HG02759 (cell line): ENCODE data around the gene FAN1.

Experiments
- ATAC-seq: cut with Tn5 transposase; IDR thresholded peaks from one replicate; pipeline ENCODE4 v1.9.1; 2021; ENCODE audit warnings: mild to moderate bottlenecking, moderate library complexity; ENCODE audit not compliant: unreplicated experiment

Gene FAN1

GRCh38 chr15:30954674-30955073, 51.0 kb downstream of the FAN1 start:
- no peak for ATAC-seq

DNA sequence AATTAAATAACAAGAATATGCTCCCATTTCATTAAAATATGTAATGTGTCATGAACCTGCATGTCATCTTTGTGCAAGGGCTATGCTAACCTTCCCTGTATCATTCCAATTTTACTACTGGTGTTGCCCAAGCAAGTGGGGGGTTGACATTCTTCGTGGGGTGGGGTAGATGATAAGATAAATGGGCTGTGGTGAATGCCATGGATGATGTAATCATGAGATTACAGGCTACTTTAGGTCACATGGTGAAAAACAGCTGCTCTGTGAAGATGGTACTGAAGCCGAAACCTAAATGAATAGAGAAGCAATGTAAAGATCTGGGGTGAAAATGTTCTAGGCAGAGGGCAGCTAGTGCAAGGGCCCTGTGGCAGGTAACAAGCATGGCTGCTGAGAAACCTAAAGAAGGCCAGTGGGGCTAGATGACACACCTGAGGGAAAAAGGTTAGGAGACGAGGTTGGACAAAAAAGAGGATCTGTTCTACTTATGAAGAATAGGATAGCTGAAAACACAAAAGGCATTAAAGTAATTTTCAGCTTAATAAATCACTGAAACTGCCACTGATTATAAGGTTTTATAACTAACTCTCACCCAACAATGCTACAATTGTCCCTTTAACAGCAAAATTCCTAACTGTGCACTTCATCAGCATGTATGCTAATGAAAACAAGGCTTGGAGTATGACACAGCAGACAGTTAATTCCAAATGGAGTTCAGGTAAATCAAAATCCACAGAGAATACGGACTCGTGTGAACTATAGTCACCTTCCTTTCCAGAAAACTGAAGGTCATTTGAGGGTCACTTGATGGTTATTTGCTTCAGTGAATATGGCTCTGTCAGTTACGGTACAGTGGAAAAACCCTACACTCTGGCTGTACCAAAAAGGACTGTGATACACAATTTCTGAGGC, 52.8 kb downstream of the FAN1 start:
- ATAC-seq, result no peak

GRCh38 chr15:30958219-30958618, 54.5 kb downstream of the FAN1 start:
- ATAC-seq, result no peak

DNA sequence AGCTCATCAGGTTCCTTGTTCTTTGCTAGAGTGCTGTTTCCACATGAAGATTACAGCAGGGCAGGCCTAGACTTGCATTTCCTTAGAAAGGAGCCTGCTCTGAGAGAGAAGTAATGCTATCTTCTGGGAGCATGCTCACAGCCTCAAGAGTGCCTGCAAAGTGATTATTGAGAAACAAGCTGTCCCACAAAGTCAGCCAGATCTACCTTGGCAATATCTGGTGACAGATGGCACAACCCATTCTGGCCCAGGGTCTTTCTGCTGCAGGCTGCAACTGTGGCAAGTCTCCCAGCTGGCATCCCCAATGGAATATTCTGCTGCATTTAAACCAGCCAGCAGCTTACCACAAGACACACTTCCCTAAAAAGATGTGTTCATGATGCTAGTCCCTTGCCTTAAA, 58.4 kb downstream of the FAN1 start:
- ATAC-seq, result no peak

DNA sequence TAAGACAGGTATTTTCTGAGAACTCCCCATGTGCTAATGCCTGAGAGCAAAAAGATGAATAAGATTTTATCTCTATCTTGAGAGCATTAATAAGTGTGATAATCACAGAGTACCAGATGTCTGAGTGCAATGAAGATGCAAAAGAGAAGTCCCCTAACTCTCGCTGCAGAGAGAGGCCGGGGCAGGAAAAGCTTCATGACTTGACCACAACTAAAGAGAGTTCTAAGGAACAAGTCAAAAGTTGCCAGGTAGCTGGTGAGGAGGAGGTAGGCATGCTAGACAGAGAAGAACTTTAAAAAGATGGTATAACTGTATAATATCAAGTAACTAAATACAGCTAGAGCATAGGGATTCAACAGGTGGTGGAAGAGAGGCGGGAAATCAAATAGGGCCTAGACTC, 58.9 kb downstream of the FAN1 start:
- no peak for ATAC-seq

- ATAC-seq, result no peak
These were observed 60.0 kb downstream of the FAN1 start for GRCh38 chr15:30963681-30964080.

DNA sequence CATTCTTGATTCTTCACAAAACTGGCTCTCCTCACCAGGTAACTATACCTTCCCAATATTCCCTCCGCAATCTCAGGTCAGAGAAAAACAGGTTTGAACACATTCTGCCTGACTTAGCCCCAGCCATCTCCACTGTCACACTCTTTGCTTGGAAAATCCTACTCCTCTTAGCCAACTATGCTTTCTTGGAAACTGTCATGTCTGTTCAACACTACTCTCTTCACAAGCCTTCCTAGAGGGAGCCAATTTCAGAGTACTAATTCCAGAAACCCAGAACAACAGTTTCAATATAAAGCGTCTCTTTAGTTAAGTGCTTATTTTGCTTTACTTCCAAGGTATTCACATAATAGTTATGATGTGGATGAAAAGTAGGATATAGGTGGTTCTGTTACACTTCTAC, 66.0 kb downstream of the FAN1 start:
- ATAC-seq, result no peak

GRCh38 chr15:30973379-30973778, 69.7 kb downstream of the FAN1 start:
- ATAC-seq, result no peak

- ATAC-seq, result no peak
These were observed 70.4 kb downstream of the FAN1 start for GRCh38 chr15:30974112-30974511.

- no peak for ATAC-seq
These were observed 74.6 kb downstream of the FAN1 start for GRCh38 chr15:30978328-30978727.

GRCh38 chr15:30979457-30979856, 75.7 kb downstream of the FAN1 start:
- no peak for ATAC-seq

- peak; percentile 9 for ATAC-seq
These were observed 80.4 kb downstream of the FAN1 start for GRCh38 chr15:30984118-30984517.

DNA sequence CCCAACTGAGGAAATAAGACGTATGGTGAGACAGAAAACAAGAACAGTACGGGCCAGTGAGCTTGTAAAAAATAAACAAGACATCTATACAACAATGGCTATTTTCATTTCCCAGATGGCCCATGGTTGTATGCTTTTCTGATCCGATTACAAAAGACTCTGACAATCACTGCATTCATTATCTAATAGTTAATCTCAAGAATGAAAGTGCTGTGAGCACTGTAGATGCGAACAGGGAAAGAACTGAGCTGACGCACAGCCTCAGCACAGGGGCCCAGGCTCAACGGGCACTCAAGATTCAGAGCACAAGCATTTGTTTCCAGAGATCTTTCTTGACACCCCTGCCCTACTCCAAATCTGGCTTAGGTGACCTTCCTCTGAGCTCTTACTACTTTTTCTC, 80.8 kb downstream of the FAN1 start:
- ATAC-seq, result peak; percentile 60

- peak; percentile 39 for ATAC-seq
These were observed 81.4 kb downstream of the FAN1 start for GRCh38 chr15:30985081-30985531.

DNA sequence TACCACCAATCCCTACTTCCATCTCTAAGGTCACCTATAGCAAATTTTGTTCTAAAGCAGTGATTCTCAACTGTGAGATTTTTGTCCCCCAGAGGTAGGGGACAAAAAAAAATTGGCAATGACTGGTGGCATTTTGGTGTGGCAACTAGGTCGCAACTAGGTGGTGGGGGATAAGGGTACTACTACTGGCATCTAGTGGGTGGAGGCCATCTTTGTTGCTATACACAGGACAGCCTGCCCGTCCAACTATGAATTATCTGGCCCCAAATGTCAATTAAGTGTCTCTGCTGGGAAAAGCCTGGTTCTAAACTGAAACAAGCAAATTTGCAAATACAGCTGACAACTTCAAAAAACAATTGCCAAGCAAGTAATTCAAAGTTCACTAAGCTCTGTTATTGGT, 86.3 kb downstream of the FAN1 start:
- ATAC-seq, result no peak

DNA sequence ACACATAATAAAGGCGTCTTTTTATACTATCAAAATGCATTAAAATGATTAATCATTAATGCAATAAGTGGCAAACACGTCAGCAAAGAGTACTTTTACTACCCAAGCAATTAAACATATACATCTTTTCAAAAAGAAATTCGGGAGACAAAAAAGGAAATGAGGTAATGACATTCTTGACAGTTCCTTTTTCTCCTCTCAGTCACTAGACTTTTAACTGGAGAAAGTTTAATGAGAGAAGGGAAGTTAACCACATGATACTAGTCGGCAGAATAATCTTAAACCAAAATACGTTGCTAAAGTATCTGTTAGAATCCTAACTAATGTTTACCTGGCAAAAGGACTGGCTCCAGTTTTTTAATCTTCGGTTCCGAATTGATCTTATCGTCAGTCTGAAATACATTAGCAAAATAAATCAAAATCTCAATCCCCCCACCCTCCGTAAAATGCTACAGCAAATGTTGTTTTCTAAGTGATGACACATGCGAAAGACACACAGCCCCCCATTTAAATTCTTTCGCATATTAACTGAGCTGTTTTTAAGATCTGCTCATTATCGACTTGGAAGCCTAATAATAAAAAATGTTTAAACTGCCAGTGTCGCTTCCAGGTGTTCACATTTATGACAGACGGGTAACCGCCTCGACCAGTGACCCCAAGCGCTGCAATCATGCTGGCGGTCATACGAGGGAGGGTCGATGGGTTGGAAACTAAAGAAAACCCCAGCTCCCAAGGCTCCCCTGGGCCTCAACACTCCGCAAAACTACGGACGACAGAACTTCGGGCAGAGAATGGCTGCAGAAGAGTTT, 86.9 kb downstream of the FAN1 start:
- ATAC-seq, result no peak

GRCh38 chr15:30991255-30992235, 87.8 kb downstream of the FAN1 start, which contains the start of gene MTMR10:
Gene MTMR10, minus strand, starts transcription at chr15:30991628. Its CDS starts 122 bp downstream, at chr15:30991506.
- peak; percentile 93 for ATAC-seq

GRCh38 chr15:30992249-30992864, 88.6 kb downstream of the FAN1 start:
- ATAC-seq, result no peak
